SK-N-MC (cell line): ENCODE measurements around the gene RBKS.

ENCODE experiments used
- EZH2 ChIP-seq: fragments of 200-600 bp; sonication (generic); IDR thresholded peaks from one replicate; pipeline ENCODE4 v1.6.1; 2017; ENCODE audit warnings: antibody characterized with exemption
- POLR2AphosphoS5 ChIP-seq: IDR thresholded peaks from 2 replicates; pipeline ENCODE4 v1.6.1; 2012; ENCODE audit warnings: mild to moderate bottlenecking, low read depth, low read length, borderline replicate concordance

DNA sequence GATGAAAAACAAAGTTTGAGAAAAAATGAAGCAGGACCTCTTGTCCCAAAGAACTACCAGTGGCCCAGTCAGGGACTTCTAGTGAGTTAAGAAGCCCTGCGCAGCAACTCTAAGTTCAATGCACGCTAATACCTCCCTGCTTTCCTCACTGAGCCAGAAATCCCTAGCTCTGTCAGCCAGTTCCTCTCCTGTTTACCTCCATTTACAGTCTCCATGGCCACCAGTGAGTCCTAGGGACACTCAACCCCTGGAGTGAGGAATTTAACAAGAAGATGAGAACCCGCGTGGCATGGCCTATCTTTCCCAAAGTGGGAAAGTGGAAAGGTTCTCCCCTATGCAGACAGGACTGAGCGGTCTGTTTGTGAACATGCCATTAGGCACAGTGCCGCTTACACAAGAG, 87.6 kb downstream of the RBKS start:
- TF ChIP-seq POLR2AphosphoS5, result no peak
- no peak for TF ChIP-seq EZH2
